ENCODE measurements around the gene MMP20.

GRCh38 chr11:102568851-102569250 is 56.3 kb downstream of the MMP20 start:
- TF ChIP-seq CTCF (conservative IDR thresholded peaks at IDR 0.05; ENCODE audit: low read depth in 2 of 2) (no peak), EZH2 (IDR thresholded peaks at IDR 0.05; ENCODE audit: low read depth, unreplicated experiment) (no peak), EZH2phosphoT487 (IDR thresholded peaks at IDR 0.05; ENCODE audit: unreplicated experiment) (no peak), CREB1 (CRISPR knock-in tag; IDR thresholded peaks at IDR 0.05; ENCODE audit: low read depth) (no peak), REST (IDR thresholded peaks at IDR 0.05; ENCODE audit: unreplicated experiment) (no peak), ZNF331 (CRISPR knock-in tag; IDR thresholded peaks at IDR 0.05; ENCODE audit: low read depth) (no peak), POLR2AphosphoS5 (IDR thresholded peaks at IDR 0.05; ENCODE audit: low read depth) (no peak)
